ENCODE results near the gene SF3A1. TPM values are rescaled to one million over a fixed set of nuclear protein-coding genes. Genes with fewer than 3 reads are reported as not detected.
A peak's percentile ranks its signal among the peaks of the same experiment; 100 is the strongest.

SF3A1 gene
- total RNA-seq, 4 donors from 2014 or later, result 52.8 to 193 (median 135) TPM

GRCh38 chr22:30320021-30320556 lies 36.6 kb downstream of the SF3A1 start:
- 96 to 98% methylated on average over 3 of the region's 3 CpGs for WGBS, 2 donors
- Histone ChIP-seq H3K4me1 (peaks cover 37 to 93% of the 10 kb centered on the region in 2 donors), H3K9me3 (no peaks in the 10 kb centered on the region), H3K27me3 (no peaks in the 10 kb centered on the region), H3K36me3 (no peaks in the 10 kb centered on the region), H3K27ac (no peak overlapping the region), H3K4me3 (replicated peaks in 1 of 3) (no peak overlapping the region)
- TF ChIP-seq CTCF (IDR thresholded peaks at IDR 0.05) (no peak), POLR2A (IDR thresholded peaks at IDR 0.05) (no peak)
- intact Hi-C loops (cut with DNase I), result no loop called here
- DNase-seq, result no peak

GRCh38 chr22:30318799-30319419 lies 37.8 kb downstream of the SF3A1 start:
- Histone ChIP-seq H3K4me1 (peaks cover 28 to 93% of the 10 kb centered on the region in 2 donors), H3K36me3 (no peaks in the 10 kb centered on the region), H3K27ac (peak overlapping the region in 2 of 3 donors; percentile 32 to 41)

GRCh38 chr22:30317778-30318177 lies 38.9 kb downstream of the SF3A1 start:
- intact Hi-C loops (cut with DNase I), result no loop called here

More at GRCh38 chr22:30318799-30319419, 37.8 kb downstream of the SF3A1 start:
- no peak overlapping the region for H3K4me3 ChIP-seq (replicated peaks in 1 of 3)
- intact Hi-C loops (cut with DNase I), result no loop called here
- 79 to 83% methylated on average over 7 of the region's 7 CpGs for WGBS, 2 donors
- no peaks in the 10 kb centered on the region for H3K9me3 ChIP-seq
- no peaks in the 10 kb centered on the region for H3K27me3 ChIP-seq
- TF ChIP-seq CTCF (IDR thresholded peaks at IDR 0.05) (no peak), POLR2A (IDR thresholded peaks at IDR 0.05) (no peak)
- no peak for DNase-seq

GRCh38 chr22:30315962-30316576 lies 40.6 kb downstream of the SF3A1 start:
- H3K4me1 ChIP-seq, result peaks cover 47 to 95% of the 10 kb centered on the region in 2 donors
- no peaks in the 10 kb centered on the region for H3K36me3 ChIP-seq
- H3K27me3 ChIP-seq, result no peaks in the 10 kb centered on the region
- intact Hi-C loops (cut with DNase I), result no loop called here
- no peaks in the 10 kb centered on the region for H3K9me3 ChIP-seq
- H3K27ac ChIP-seq, result peak overlapping the region in 2 of 3 donors; percentile 31 to 39
- TF ChIP-seq CTCF (IDR thresholded peaks at IDR 0.05), result no peak
- TF ChIP-seq POLR2A (IDR thresholded peaks at IDR 0.05), result no peak
- H3K4me3 ChIP-seq (replicated peaks in 1 of 3), result no peak overlapping the region
- no peak for DNase-seq
- 84 to 89% methylated on average over 2 of the region's 2 CpGs for WGBS, 2 donors

More at GRCh38 chr22:30317778-30318177, 38.9 kb downstream of the SF3A1 start:
- H3K9me3 ChIP-seq, result no peaks in the 10 kb centered on the region
- DNase-seq, result no peak
- TF ChIP-seq POLR2A (IDR thresholded peaks at IDR 0.05), result no peak
- no peak for TF ChIP-seq CTCF (IDR thresholded peaks at IDR 0.05)
- no peaks in the 10 kb centered on the region for H3K27me3 ChIP-seq
- 100% methylated on average over 1 of the region's 1 CpG for WGBS, 2 donors
- no peaks in the 10 kb centered on the region for H3K36me3 ChIP-seq
- peak overlapping the region in 2 of 3 donors; percentile 31 to 32 for H3K27ac ChIP-seq
- H3K4me3 ChIP-seq (replicated peaks in 1 of 3), result no peak overlapping the region
- peaks cover 32 to 93% of the 10 kb centered on the region in 2 donors for H3K4me1 ChIP-seq

GRCh38 chr22:30314915-30315314 lies 41.8 kb downstream of the SF3A1 start:
- TF ChIP-seq CTCF (IDR thresholded peaks at IDR 0.05) (no peak), POLR2A (IDR thresholded peaks at IDR 0.05) (no peak)
- no peaks in the 10 kb centered on the region for H3K9me3 ChIP-seq
- H3K4me3 ChIP-seq (replicated peaks in 1 of 3), result no peak overlapping the region
- intact Hi-C loops (cut with DNase I), result no loop called here
- WGBS, 2 donors, result 85 to 92% methylated on average over 8 of the region's 8 CpGs
- H3K27ac ChIP-seq, result peak overlapping the region in 2 of 3 donors; percentile 31 to 39
- H3K27me3 ChIP-seq, result no peaks in the 10 kb centered on the region
- H3K4me1 ChIP-seq, result peaks cover 59 to 97% of the 10 kb centered on the region in 2 donors
- DNase-seq, result no peak
- no peaks in the 10 kb centered on the region for H3K36me3 ChIP-seq
